NCI-H187 treated with DMSO at 0.1 percent for 48 hours (cell line): ENCODE data around the gene WASL.

Experiments used
- DNase-seq: peaks from one replicate; lab custom pipeline; 2025; lab: John Stamatoyannopoulos, UW

Gene WASL

DNA sequence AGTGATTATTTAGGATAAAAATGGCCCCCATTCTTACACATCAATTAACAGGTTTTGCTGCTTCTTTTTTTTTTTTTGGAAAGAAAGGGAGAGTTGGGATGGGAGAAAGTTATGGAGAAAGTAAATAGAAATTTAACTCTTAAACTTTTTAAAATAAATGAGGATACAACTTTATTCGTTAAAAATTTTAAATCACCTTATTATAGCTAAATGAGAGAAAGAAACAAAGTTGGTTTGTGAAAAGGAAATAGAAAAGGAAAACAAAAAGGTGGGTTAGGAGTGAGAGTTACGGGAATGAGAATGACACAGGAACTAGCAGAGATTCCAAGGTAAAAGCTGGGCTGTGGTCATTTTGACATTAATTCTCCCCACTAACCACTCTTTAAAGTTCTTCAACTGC is 58.3 kb downstream of the WASL start:
- no peak for DNase-seq

DNA sequence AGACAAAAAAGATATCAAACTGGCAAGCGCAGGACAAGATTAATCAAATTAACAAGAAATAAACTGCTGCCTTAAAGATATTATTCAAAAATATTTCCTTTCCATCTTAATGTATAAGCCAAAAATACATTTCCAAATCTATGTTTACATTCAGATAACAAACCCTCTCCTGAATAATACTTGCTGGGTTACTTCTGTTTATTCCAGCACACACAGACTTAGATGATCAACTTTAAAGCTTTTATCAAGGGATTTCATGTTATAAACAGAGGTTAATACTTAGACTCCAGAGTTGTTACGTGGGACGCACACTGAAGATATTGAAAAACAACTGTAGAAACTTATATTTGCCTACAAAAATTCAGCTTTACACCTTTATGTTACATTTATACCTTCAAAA is 59.6 kb downstream of the WASL start:
- no peak for DNase-seq

DNA sequence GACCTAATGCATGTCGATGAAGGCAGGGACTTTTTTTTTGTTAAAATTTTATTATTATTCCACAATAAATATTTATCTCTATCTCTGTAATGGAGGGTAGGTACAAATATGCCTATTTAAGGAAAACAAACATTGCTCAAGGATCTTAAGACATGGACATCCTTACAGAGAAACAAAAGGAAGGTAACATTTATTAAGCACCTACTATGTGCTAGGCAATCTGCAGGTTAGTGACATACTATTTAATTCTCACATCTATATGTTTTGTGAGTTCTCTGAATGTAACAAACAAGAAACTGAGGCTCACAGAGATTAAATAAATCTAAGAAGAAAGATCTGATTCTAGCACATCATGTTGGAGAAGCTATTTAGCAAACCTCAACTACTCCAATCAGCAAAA is 61.1 kb downstream of the WASL start:
- DNase-seq: no peak

DNA sequence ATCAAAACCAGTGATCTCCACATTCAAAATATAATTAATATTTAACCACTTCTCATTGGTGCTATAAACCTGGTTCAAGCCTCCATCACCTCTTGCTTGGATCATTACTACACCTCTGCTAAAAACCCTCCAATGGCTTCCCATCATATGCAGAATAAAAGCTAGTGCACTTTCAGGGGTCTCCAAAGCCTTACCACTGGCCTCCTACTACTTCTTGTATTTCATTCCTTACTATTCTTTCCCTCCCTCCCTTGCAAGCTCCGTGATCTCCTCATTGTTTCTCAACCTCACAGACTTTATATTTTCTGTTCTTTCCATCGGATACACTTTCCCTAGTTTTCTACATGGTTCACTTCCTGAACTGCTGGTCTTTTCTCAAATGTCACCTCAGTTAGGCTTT is 61.6 kb downstream of the WASL start:
- no peak for DNase-seq

DNA sequence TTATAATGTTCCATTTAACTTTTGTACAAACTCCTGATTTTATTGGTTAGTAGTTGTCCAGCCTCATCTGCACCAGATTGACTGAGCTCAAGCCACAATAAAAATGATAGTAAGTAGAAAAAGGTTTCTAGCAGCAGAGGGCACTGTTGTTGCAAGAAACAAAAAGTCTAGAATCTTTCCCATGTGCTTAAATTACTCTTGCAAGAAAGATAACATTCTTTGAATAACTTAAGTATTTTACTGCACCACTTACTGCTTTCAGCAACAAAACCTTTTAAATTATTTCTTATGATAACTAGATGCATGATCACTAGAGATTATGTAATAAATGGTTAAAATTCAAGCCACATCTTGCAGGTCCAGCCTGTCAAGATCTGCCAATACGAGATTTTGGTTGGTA is 66.1 kb downstream of the WASL start:
- DNase-seq: no peak

DNA sequence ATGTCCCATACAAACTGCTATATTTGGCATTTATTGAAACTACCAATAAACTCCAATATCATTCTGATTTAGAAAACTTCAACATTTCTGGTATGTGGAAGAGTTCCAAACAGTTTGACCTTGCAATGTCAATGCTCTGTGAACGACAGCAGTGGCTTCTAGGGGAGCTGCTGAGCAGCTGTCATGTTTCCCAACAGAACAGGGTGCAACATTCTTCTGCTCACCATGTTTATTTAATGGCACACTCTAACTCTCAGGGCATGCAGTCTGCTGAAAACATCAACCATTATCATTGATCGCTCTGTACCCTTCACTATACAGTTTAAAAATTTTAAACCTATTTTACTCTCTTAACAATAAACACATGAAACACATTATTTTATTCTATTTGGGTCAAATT is 67.2 kb downstream of the WASL start:
- no peak for DNase-seq

DNA sequence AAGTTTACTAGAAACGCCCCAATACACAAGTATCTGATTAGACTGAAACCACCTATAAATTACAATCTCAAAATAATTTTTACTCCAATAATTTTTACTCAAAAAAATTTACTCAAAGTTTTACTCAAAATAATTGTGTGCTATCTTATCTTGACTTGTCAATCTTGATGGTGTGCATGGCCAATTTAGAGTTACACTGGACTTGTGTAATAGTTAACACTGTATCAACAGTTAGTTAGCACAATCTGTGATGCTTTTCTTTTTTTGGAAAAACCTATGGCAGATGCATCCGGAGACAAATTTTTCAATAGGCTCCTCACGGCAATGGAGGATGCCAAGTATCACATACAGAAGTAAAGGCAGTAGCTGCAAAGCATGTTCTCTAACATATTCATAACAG is 68.2 kb downstream of the WASL start:
- DNase-seq: no peak

DNA sequence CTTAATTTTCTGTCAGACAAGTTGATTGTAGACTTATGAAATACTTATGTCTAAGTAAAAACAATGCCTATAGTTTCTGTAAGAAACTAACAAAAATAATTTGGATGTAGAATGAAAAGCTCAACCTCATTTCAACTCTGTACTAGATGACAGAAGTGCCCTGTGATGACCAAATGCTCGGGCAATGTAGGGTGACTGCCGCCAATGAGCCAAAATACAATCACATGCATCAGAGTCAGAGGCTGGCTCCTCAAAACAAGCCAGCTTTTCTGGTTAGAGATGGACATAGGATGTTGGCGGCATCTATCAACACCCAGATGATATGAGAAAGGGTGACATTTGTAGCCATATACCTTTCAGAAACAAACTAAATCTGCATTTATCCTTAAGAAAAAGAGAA is 69.2 kb downstream of the WASL start:
- DNase-seq: no peak

DNA sequence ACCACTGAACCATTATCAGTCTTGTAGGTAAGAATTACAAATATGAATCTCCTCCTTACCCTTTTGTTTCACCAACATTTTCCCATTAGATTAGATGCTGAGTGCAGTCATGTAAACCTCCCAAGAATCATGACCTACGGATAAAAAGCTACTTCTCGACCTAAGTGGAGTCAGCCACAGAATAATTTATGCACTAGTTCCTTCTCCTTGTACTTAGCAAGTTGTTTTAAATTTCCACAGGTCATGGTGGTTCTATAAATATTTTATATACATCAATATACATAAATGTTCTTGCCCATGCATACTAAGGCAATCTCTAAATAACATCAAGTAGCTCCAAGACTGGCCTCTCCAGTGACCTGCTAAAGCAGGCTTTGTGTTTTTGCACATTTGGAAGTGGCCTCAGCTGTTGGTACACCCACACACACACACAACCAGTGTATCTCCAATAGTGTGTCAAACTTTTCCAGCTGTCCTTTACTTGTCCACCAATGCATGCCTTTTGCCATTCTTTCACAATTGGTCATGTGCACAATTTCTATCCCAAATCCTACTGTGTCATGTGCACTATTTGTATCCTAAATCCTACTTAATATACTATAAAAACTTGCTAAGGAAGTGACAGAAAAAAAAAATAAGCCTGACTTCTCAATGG is 71.6 kb downstream of the WASL start:
- no peak for DNase-seq

DNA sequence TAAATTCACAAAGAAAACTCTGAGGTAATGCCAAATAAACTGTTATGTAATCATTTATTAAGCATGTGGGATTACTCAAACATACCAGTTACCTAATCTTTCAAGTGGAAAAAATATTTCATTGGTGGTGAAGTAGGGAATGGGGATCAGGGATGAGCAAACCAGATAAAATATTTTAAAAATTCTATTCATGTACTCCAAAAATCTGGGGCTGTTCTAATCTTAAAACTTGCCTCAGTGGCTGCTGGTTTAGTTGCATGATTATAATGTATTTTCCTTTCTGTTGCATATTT is 73.7 kb downstream of the WASL start:
- no peak for DNase-seq

DNA sequence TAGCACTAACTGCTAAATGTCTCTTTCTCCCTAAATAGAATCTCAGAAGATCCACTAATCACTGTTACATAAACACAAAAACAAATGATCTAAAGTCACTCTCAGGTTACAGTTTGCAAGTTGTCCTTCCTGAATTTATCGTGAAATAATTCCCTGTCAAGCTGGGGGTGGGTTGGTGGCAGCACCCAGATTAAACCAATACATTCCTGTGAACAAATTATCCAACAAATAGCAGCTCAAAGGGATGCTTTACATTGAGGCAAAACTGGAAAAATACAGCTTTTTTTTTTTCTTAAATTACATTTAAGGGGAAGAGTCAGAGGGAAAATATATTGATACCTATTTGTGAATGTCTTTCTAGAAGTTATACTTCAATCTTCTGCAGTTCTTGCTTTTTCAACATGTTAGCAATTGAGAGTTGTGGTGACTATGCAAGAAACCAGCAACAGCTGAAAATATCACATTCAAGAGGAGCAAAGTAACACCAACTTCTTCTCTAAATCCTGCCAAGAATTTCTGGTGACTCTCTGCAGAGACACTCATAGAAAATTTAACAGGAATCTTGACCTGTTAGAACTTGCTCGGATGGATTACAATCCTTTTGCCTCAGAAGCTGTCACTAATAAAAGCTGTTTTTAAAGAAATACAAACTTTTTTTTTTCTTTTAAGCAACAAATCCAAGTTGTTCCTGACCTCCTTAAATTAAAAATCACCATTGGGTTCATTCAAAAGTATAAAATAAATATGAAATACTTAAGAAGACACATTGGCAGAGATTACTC is 74.2 kb downstream of the WASL start:
- DNase-seq: no peak

DNA sequence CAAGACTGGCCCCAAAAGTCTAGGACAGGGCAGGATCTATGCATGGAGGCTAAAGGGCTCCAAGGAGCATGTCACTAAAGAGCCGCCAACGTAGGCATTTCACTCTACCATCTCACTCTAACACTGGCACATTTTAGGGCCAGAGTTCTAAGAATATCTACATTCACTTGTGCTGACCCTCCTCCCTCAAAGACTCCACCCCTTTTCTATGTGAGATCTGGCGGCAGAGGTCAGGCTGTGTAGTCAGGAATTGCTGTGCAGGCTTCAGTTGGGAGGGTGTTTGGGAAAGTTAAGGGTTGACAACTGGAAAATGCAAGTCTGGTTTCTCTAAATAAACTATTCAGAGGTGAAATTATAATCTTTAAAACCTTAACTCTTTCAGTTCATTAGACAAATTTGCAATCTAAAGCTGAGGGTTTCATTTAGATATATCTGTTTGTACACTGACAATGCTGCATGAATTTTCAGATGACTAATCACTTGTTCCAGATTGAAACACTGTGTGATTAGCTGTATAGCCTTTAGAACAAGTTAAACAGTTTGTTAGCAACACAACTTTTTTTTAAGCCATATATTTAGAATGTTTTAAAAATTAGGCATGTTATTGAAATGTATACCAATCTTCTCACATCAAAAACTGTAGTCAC is 74.9 kb downstream of the WASL start:
- DNase-seq: no peak

DNA sequence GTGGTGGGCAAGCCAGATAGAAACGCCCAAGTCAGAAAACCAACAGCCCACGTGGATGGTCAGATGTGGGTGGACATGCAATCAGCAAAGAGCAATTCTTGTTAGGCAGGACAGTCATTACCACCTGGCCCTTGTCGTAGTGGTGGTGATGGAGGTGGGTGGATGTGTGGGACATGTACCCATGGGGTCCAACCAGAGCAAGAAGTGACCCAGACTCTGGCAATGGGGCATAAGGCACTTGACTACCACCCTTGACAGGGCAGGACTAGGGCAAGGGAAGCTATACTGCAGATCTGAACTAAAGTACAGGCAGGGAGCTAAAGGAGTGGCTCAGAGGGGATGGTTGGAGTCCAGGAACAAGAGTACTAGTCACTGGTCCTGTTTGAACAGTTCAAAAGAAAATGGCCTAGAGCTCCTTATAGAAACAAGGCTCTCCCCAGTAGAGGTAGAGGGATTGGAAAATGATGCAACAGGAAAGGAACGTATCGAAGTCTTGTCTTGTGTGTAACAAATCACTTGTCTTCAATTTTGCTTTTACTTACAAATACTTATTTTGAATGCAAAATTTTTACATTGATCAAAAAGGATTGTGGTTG is 75.6 kb downstream of the WASL start:
- no peak for DNase-seq

DNA sequence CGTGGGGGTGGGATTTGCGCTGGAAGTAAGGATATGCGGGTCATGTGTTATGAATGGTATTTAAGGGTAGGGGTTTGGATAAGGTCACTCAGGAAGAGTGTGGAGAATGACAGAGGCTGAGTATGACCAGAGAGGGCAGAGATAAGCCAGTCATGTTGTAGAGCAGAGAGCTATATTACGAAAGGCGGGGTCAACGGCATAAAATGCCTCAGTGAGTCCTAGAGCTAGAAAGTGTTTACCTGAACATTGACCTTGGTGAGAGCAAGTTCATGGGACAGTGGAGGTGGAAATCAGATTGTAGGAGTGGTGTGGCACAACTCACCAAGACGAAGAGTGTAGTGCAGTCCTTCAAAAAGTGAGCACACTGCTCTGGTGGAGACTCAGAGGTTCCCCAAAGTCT is 79.3 kb downstream of the WASL start:
- no peak for DNase-seq

DNA sequence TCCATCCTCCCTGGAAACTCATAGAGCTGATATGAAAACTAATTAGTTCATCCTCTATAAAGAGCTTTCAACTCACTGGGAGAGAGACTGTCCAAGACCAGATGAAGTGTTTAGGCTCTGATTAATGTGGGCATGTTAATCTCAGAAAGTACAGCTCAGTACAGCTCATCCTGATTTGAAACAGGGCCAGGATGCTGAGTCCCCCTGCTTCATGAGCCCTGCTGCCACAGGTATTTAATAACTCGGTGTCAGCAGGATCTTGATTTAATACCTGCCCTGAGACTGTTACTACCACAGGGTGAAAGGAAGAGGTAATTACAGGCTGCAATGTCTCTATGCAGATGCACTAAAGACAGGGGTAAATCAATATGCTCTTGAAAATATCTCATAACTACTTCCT is 82.3 kb downstream of the WASL start:
- no peak for DNase-seq

DNA sequence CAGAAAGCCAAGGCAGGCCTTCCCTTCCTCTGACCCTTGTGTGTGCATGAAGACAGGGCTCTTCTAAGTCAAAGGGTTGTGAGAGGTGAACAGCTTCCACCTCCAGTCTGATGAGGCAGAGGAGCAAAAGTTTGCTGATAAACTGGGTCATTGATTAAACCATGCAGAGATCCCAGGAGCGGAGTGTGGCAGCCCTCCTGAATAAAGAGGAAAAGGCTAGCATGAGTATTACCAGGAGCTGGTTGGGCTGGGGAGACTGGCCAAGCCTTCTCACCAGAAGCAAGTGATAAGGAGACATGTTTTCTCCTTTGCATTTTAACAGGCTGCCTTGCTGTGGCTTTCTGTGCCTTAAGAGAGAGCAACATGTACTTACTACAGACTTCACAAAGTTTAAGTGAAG is 82.9 kb downstream of the WASL start:
- no peak for DNase-seq

DNA sequence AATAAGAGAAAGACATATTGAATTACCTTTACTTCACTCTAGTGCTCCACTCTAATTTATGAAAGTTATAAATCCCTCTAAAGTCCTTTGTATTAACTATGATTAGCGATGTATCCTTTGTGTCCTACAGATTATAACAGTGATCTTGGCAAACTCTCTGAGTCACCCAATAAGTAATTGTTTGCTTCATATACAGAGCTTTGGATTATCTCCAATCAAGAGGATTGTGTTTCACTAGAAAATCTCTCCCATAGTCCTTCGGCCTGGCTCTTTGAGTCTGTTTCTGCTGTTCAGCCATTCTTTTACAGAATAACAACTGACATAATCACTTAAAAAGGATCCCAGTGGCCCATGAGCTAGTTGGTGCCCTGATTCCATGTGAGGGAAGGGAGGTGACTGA is 83.6 kb downstream of the WASL start:
- no peak for DNase-seq

DNA sequence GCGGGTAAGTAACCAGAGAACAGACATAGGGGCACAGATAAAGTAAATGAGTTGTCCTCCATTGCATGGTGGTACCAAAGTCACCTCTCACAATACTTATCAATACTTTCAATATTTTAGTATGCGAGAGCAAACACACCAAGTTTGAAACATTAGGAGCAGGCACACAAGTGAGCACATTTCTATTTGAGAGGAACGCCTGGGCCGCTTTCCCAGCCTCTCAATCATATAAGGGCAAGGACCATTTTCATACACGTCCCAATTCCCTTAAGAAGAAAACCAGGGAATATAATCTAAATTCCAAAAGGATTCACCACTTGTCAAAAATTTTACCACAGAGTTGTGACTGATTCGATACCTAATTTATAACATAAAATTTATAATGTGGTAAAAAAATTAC is 85.6 kb downstream of the WASL start:
- DNase-seq: no peak

DNA sequence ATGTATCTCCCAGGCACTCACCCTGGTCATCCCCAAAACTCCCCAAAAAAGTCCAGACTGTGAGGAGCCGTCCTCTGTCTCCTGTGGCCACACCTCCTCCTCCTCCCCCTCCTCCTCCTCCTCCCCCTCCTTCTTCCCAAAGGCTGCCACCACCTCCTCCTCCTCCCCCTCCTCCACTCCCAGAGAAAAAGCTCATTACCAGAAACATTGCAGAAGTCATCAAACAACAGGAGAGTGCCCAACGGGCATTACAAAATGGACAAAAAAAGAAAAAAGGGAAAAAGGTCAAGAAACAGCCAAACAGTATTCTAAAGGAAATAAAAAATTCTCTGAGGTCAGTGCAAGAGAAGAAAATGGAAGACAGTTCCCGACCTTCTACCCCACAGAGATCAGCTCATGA is 86.0 kb downstream of the WASL start:
- DNase-seq: no peak

DNA sequence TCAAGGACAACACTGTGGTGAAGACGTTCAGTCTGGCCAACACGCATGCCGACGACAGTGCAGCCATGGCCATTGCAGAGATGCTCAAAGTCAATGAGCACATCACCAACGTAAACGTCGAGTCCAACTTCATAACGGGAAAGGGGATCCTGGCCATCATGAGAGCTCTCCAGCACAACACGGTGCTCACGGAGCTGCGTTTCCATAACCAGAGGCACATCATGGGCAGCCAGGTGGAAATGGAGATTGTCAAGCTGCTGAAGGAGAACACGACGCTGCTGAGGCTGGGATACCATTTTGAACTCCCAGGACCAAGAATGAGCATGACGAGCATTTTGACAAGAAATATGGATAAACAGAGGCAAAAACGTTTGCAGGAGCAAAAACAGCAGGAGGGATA is 86.5 kb downstream of the WASL start:
- no peak for DNase-seq

DNA sequence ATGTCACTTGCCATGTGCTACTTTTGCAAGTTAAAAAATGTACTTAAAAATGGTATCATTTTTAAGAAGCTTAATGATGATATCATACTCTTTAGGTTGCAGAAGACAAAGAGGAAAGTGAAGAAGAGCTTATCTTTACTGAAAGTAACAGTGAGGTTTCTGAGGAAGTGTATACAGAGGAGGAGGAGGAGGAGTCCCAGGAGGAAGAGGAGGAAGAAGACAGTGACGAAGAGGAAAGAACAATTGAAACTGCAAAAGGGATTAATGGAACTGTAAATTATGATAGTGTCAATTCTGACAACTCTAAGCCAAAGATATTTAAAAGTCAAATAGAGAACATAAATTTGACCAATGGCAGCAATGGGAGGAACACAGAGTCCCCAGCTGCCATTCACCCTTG is 87.0 kb downstream of the WASL start:
- DNase-seq: no peak

DNA sequence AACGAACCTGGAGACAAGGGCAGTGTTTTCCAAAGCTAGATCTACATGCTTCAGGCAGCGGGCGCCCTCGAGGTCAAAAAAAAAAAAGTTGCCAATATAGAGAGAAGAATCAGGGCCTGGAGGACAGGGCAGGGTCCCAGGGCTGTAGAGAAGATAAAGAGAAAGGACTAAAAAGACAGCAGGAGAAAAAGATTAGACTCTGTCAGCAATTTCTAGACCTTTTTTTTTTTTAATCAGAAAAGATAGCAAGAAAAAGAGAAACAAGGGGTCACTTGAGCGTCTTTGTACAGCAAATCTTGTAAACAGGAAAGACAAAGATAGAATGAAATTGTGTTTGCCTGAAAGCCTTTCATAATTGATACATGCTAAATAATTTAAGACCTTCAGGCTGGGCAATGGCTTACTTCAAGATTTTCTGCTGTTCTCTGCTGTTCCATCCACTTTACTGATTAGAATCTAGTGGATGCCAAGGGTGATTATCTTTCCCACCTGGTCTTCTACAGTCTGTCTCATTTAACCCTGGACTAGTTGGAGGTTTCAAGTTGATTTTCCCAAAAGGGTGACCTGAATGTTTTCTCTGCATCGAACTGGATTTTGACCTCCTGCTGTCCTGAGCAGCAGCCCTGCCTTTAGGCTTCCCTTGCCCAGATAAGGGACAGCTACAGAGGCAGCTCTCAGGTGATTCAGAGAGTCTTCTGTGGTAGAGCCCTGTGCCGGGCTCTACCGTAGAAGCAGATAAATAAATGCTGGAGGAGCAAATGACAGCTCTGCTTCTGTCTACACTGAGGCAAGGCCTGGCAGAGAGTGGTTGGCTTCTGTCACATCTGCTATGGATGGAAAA is 88.1 kb downstream of the WASL start:
- no peak for DNase-seq
